HepG2 (cell line): ENCODE data around the gene GBP6. TPM values are rescaled to one million over a fixed set of nuclear protein-coding genes. Genes with fewer than 3 reads are reported as not detected.

ENCODE experiments used
- ATAC-seq: fragments of 200-7000 bp; cut with Tn5 transposase; 3 replicates; pipeline ENCODE4 v1.9.1; 2020; ENCODE audit warnings: mild to moderate bottlenecking, moderate library complexity
- BruUV-seq: library from RNA; stranded (reverse); fragments of 400-500 nt; replicated peaks from 2 replicates; lab custom pipeline; 2021; lab: Mats Ljungman, UMichigan
- CTCF ChIA-PET: fragments of 300-600 bp; formaldehyde crosslinking; extraction: SDS; loops from one replicate; lab custom pipeline; 2021; ENCODE audit warnings: low total read pairs, inconsistent platforms, low intra/inter-chr PET ratio; lab: Yijun Ruan, JAX
- POLR2A ChIA-PET: fragments of 350-600 bp; sonication (Branson Sonifier 250); formaldehyde crosslinking; loops from one replicate; lab custom pipeline; 2020; ENCODE audit warnings: antibody characterized with exemption, inconsistent platforms; lab: Yijun Ruan, JAX
- DNase-seq: peaks from one replicate; pipeline ENCODE4 v3.0.0-alpha.2; 2015; ENCODE audit warnings: low spot score
- FAIRE-seq: peaks from 3 replicates; lab custom pipeline; 2011; peaks lifted over from hg19 to GRCh38; lab: Jason Lieb, UNC
- H2AFZ ChIP-seq: one replicate; pipeline ENCODE4 v1.6.1; 2011; ENCODE audit warnings: low read length, inconsistent platforms
- H3K27ac ChIP-seq: fragments of 300-600 bp; 3 replicates; pipeline ENCODE4 v1.8.0; 2011; ENCODE audit warnings: mixed run types, mild to moderate bottlenecking, mixed read lengths, low read length, inconsistent platforms; ENCODE audit not compliant: insufficient read depth; ENCODE audit errors: extremely low read length
- H3K27me3 ChIP-seq, 2 experiments: fragments of 200-600 bp in 1 of 2; 2 replicates in 1 of 2; 3 replicates in 1 of 2; pipeline versions ENCODE4 v1.6.0 to v1.8.0; 2011; ENCODE audit warnings: low read length in 2 of 2, mild to moderate bottlenecking in 2 of 2, moderate library complexity in 2 of 2, inconsistent platforms in 1 of 2; ENCODE audit not compliant: insufficient read depth in 2 of 2, control insufficient read depth in 1 of 2
- H3K36me3 ChIP-seq, 2 experiments: fragments of 200-600 bp in 1 of 2; replicated peaks in 1 of 2; 2 replicates in 1 of 2; 3 replicates in 1 of 2; pipeline versions ENCODE4 v1.5.1 to v1.8.0; 2011; ENCODE audit warnings: low read length in 2 of 2, inconsistent platforms in 1 of 2; ENCODE audit not compliant: insufficient read depth in 2 of 2, control insufficient read depth in 1 of 2
- H3K4me1 ChIP-seq: 2 replicates; pipeline ENCODE4 v1.5.1; 2012; ENCODE audit warnings: low read length, inconsistent platforms; ENCODE audit not compliant: insufficient read depth
- H3K4me2 ChIP-seq: 2 replicates; pipeline ENCODE4 v1.6.0; 2011; ENCODE audit warnings: low read depth, low read length, inconsistent platforms
- H3K4me3 ChIP-seq, 3 experiments: fragments of 200-600 bp in 1 of 3; sonication (generic), shearing (Covaris generic) in 1 of 3; replicated peaks in 1 of 3; 2 replicates each; pipeline ENCODE4 v1.5.1; 2011 to 2016; ENCODE audit warnings: low read length in 3 of 3, inconsistent platforms in 2 of 3, low read depth in 2 of 3, mild to moderate bottlenecking in 2 of 3, control low read depth in 1 of 3, mixed read lengths in 1 of 3; ENCODE audit not compliant: insufficient read depth in 1 of 3
- H3K79me2 ChIP-seq: one replicate; pipeline ENCODE4 v1.6.1; 2011; ENCODE audit warnings: low read length, inconsistent platforms; ENCODE audit not compliant: insufficient read depth
- H3K9ac ChIP-seq: 2 replicates; pipeline ENCODE4 v1.6.0; 2011; ENCODE audit warnings: mild to moderate bottlenecking, low read depth, low read length, inconsistent platforms; ENCODE audit not compliant: insufficient read depth
- H3K9me3 ChIP-seq: 2 replicates; pipeline ENCODE4 v1.5.1; 2012; ENCODE audit warnings: mild to moderate bottlenecking, low read length
- H4K20me1 ChIP-seq: 2 replicates; pipeline ENCODE4 v1.6.0; 2011; ENCODE audit warnings: inconsistent platforms, mild to moderate bottlenecking, low read length, moderate library complexity; ENCODE audit not compliant: insufficient read depth
- ARNT2 ChIP-seq: sonication (generic); formaldehyde crosslinking; IDR thresholded peaks from 2 replicates; pipeline ENCODE4 v1.8.0; 2022; ENCODE audit warnings: mild to moderate bottlenecking, low read depth, missing genetic modification reagents, moderate library complexity
- CTCF ChIP-seq: sonication (generic); formaldehyde crosslinking; IDR thresholded peaks from 2 replicates; pipeline ENCODE4 v1.5.0; 2020; ENCODE audit warnings: mild to moderate bottlenecking, missing genetic modification reagents, moderate library complexity
- REL ChIP-seq: sonication (generic); formaldehyde crosslinking; conservative IDR thresholded peaks from 2 replicates; pipeline ENCODE4 v1.8.0; 2022; ENCODE audit warnings: mild to moderate bottlenecking, missing genetic modification reagents, moderate library complexity
- STAG1 ChIP-seq: sonication (generic); formaldehyde crosslinking; IDR thresholded peaks from 2 replicates; pipeline ENCODE4 v1.4.0; 2020; ENCODE audit warnings: missing genetic modification reagents
- ZHX1 ChIP-seq: sonication (generic); formaldehyde crosslinking; IDR thresholded peaks from 2 replicates; pipeline ENCODE4 v1.8.1; 2022; ENCODE audit warnings: low read depth, mild to moderate bottlenecking, missing genetic modification reagents
- WGBS: methylation state at CpG from one replicate; pipeline ENCODE4 v1.1.6; 2017; ENCODE audit warnings: low lambda C conversion rate; 5-methylcytosine and 5-hydroxymethylcytosine counted together
- in situ Hi-C: cut with HindIII; loops from 2 replicates; pipeline ENCODE4 v1.10.0; 2017; ENCODE audit warnings: low pct_unique_long_range_greater_than_20kb; ENCODE audit not compliant: extremely low pct_ligation_motif_present
- intact Hi-C: fragments of 100-400 bp; cut with micrococcal nuclease; formaldehyde crosslinking; loops from one replicate; pipeline ENCODE4 v1.10.0; 2022; ENCODE audit not compliant: unreplicated experiment
- polyA plus RNA-seq, 8 experiments: library from polyadenylated mRNA; depleted of rRNA in 3 of 8; stranded (reverse) in 7 of 8; unstranded in 1 of 8; fragments of >200 nt; fragmentation: Illumina TruSeq in 4 of 8; extraction: Trizol in 4 of 8; gene quantifications; 2 replicates each; pipeline versions ENCODE4 v1.2.1 to v1.2.3, GENCODE V29; 2011 to 2016; ENCODE audit warnings: low read depth in 4 of 8, missing spikeins in 1 of 8, mixed read lengths in 1 of 8; ENCODE audit not compliant: insufficient read depth in 1 of 8
- total RNA-seq, 5 experiments: library from RNA; depleted of rRNA; stranded (reverse); fragments of >200 nt; fragmentation: Illumina TruSeq; extraction: Trizol; gene quantifications; 2 replicates each; pipeline ENCODE4 v1.2.3, GENCODE V29; 2016; ENCODE audit warnings: low read depth in 1 of 5

GBP6 gene
- total and polyA plus RNA-seq, 2 of the 13 experiments (the other 11 are each of a cell fraction or from before 2014, with no cell fraction given): not detected

DNA sequence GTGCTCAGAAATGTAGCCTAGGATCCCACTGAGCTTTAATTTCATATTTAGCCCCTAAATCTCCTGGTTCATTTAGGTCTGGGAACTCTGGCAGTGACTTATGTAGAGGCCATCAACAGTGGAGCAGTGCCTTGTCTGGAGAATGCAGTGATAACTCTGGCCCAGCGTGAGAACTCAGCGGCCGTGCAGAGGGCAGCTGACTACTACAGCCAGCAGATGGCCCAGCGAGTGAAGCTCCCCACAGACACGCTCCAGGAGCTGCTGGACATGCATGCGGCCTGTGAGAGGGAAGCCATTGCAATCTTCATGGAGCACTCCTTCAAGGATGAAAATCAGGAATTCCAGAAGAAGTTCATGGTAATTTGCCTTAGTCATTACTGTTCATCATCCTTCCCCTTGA is 17.8 kb downstream of the GBP6 start:
- Histone ChIP-seq H3K27me3 (no peaks in the 10 kb centered on the region), H3K4me1 (no peaks in the 10 kb centered on the region), H3K4me2 (no peak overlapping the region), H3K36me3 (no peaks in the 10 kb centered on the region)
- in situ Hi-C loops (no loop called here), intact Hi-C loops (loop anchor here (5.0 kb wide), 1 partner anchor 76 kb away; no protein-coding TSS in a partner anchor)
- ATAC-seq: peak; percentile 96
- no TSS peak for BruUV-seq
- CTCF ChIA-PET: no interaction called here
- TF ChIP-seq CTCF (peak; percentile 36), REL (CRISPR knock-in tag) (no peak), ZHX1 (CRISPR knock-in tag) (no peak), ARNT2 (CRISPR knock-in tag) (no peak), STAG1 (0 out of 2 replicates have a peak, but pooled peaks have one; percentile 15)
- TF ChIP-seq, all 625 proteins: peak for 2
- H3K9ac ChIP-seq: no peak overlapping the region
- no peaks in the 10 kb centered on the region for H3K79me2 ChIP-seq
- H2AFZ ChIP-seq: no peak overlapping the region
- H3K27ac ChIP-seq: no peak overlapping the region
- DNase-seq (peak; percentile 10), FAIRE-seq (no peak)
- no peaks in the 10 kb centered on the region for H3K9me3 ChIP-seq
- H4K20me1 ChIP-seq: no peaks in the 10 kb centered on the region
- no peak overlapping the region for H3K4me3 ChIP-seq
- POLR2A ChIA-PET: no interaction called here
- no CpG with 5 or more reads among the region's 6 CpGs for WGBS
